HCT116 (cell line): ENCODE data around the gene MTUS2.

Experiments
- CEBPB ChIP-seq: IDR thresholded peaks from 2 replicates; pipeline ENCODE4 v1.6.1; 2012; ENCODE audit warnings: low read depth
- EZH2phosphoT487 ChIP-seq: fragments of 200-600 bp; IDR thresholded peaks from 2 replicates; pipeline ENCODE4 v1.6.1; 2018; ENCODE audit warnings: antibody characterized with exemption, borderline replicate concordance
- SIN3A ChIP-seq: IDR thresholded peaks from 2 replicates; pipeline ENCODE4 v1.6.1; 2012; ENCODE audit warnings: low read depth

DNA sequence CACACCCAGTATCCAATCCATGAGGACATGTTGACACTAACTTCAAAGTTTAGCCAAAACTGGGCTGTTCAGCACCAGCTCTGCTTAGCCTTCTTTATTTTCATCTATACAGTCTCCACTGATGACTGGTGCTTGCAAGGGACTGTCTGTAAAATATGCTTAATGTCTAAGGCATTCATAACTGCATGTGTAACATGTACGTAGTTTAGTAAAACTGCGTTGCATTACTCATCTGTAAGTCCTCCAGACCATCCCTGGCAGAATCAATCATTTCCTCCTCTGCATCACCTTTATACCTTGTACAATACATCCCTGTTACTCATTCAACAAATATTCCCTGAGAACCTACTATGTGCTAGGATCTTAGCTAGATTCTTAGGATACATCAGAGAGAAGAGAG lies 362.1 kb downstream of the MTUS2 start:
- TF ChIP-seq CEBPB (no peak), EZH2phosphoT487 (no peak), SIN3A (no peak)
